Heart right ventricle (tissue), 16 donors: ENCODE data around the gene PVALB. TPM values are rescaled to one million over a fixed set of nuclear protein-coding genes. Genes with fewer than 3 reads are reported as not detected.

Source experiments
- ATAC-seq, 8 donors: fragments of 200-7000 bp; cut with Tn5 transposase; one replicate each; pipeline ENCODE4 v1.9.1; 2020; ENCODE audit warnings: mild to moderate bottlenecking in 8 of 8, moderate library complexity in 8 of 8, moderate number of reproducible peaks in 1 of 8
- DNase-seq, 2 donors: peaks; one replicate each; pipeline ENCODE4 v3.0.0-alpha.2; 2020
- H3K27ac ChIP-seq, 10 donors: fragments of 200-600 bp; sonication (generic) in 2 of 10; one replicate each; pipeline versions ENCODE4 v1.5.0 to v1.8.0; 2020 to 2022; ENCODE audit warnings: mild to moderate bottlenecking in 3 of 10
- H3K27me3 ChIP-seq, 7 donors: fragments of 200-600 bp; one replicate each; pipeline ENCODE4 v1.8.0; 2021 to 2022; ENCODE audit warnings: mild to moderate bottlenecking in 2 of 7
- H3K36me3 ChIP-seq, 9 donors: fragments of 200-600 bp; sonication (generic) in 1 of 9; one replicate each; pipeline versions ENCODE4 v1.5.0 to v1.8.0; 2020 to 2022; ENCODE audit warnings: mild to moderate bottlenecking in 2 of 9
- H3K4me1 ChIP-seq, 9 donors: fragments of 200-600 bp; sonication (generic) in 1 of 9; one replicate each; pipeline versions ENCODE4 v1.5.0 to v1.8.0; 2020 to 2022; ENCODE audit warnings: mild to moderate bottlenecking in 4 of 9
- H3K4me3 ChIP-seq, 10 donors: fragments of 200-600 bp; sonication (generic) in 2 of 10; one replicate each; pipeline versions ENCODE4 v1.5.0 to v1.8.0; 2020 to 2022; ENCODE audit warnings: mild to moderate bottlenecking in 7 of 10, moderate library complexity in 2 of 10
- H3K9me3 ChIP-seq, 11 donors: fragments of 200-600 bp in 10 of 11; sonication (generic) in 2 of 11; one replicate each; pipeline versions ENCODE4 v1.5.0 to v1.8.0; 2013 to 2022; ENCODE audit warnings: mild to moderate bottlenecking in 2 of 11, control low read depth in 1 of 11, moderate library complexity in 1 of 11
- CTCF ChIP-seq, 9 donors: fragments of 200-600 bp; sonication (generic) in 2 of 9; IDR thresholded peaks; one replicate each; pipeline versions ENCODE4 v1.5.0 to v1.8.0; 2021 to 2022; ENCODE audit warnings: antibody characterized with exemption in 9 of 9, mild to moderate bottlenecking in 5 of 9, moderate library complexity in 1 of 9
- WGBS, 2 donors: extraction: QIAGEN DNeasy Blood & Tissue Kit; methylation state at CpG; one replicate each; pipeline ENCODE4 v1.1.7; 2013; ENCODE audit warnings: inconsistent platforms in 1 of 2; 5-methylcytosine and 5-hydroxymethylcytosine counted together
- intact Hi-C, 10 donors: fragments of 100-400 bp; cut with DNase I; formaldehyde crosslinking; loops; one replicate each; pipeline versions ENCODE4 v1.11.1 to v1.14.2; 2022
- polyA plus RNA-seq, 2 donors: library from polyadenylated mRNA; stranded (reverse); fragments of 200-250 nt; gene quantifications; one replicate each; pipeline ENCODE4 v1.2.3, GENCODE V29; 2013
- total RNA-seq, 10 donors: library from RNA; stranded (reverse); fragmentation: NEBNext Ultra II Directional in 3 of 10; extraction: Animal tissue kit (Norgen Biotek cat#: 25700) in 3 of 10; gene quantifications; one replicate each; pipeline versions ENCODE4 v1.2.1 to v1.2.4, GENCODE V29; 2021 to 2023
- donor health status: Arrhythmogenic right ventricular cardiomyopathy.
- donor health status: ischemic (EF 13 %, LVEDD 7.1; RV severe dilation, severe dysfunction).
- donor health status: healthy with polysubstance abuse.
- donor health status: DM: no; HTN: yes; CAD: no.
- donor health status: DM: no; HTN: no; CAD: no.
- donor health status: ischemic (EF 25% LVEDD 6.9; RV normal size, moderate dysfunction).
- donor health status: ischemic (EF 25% LVEDD 5.7; RV mildly dilated, moderate dysfunction).
- donor health status: healthy.
- donor health status: DM: yes; HTN: yes; CAD: no.
- donor health status: Ischemic cardiomyopathy.
- donor health status: ischemic (EF 35%, LVEDD 5.7; RV mildly dilated, moderate dysfunction).
- donor health status: nonischemic (EF 11% LVEDD 7.7; RV severe dilation, severe dysfunction).
- donor health status: DM: yes; HTN: yes; CAD: no.
- donor health status: PGD.
- donor health status: ischemic (EF 29% LVEDD 5.4; RV normal size, mild dysfunction).
- donor health status: nonischemic (EF 23%, LVEDD 6.1; RV moderate dilation, normal function).

The PVALB gene
- total and polyA plus RNA-seq, 12 donors = not detected

- Histone ChIP-seq H3K4me3 (no peak overlapping the region), H3K4me1 (peaks cover 0 to 9% (median 0%) of the 10 kb centered on the region in 9 donors), H3K36me3 (no peaks in the 10 kb centered on the region), H3K27me3 (peaks cover 0 to 75% (median 43%) of the 10 kb centered on the region in 7 donors), H3K9me3 (no peaks in the 10 kb centered on the region), H3K27ac (no peak overlapping the region)
- intact Hi-C loops = no loop called here
- no peak for DNase-seq
- 82 to 87% methylated on average over 7 of the region's 7 CpGs for WGBS, 2 donors
- ATAC-seq = no peak
- TF ChIP-seq CTCF (IDR thresholded peaks at IDR 0.05) = no peak
These were observed 9.2 kb downstream of the PVALB start for GRCh38 chr22:36807627-36808026.

DNA sequence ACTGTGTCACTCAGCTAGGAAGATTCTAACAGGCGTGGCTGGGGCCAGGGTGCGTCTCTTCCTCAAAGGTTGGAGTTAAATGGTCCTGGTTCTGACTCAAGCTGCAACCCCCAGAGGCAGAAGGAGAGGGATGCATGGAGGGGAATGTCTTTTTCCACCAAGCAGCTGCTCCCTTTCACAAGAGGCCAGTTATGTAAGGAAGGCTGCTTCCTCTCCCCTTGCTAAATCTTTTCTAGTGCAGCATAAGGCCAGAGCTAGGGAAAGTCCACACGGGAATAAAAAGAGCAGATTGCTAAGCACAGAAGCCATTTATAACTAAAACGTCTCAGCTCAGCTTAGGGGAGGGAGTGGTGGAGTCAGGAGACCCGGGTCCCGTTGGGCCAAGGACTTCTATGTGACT lies 10.0 kb downstream of the PVALB start:
- no peak for DNase-seq
- Histone ChIP-seq H3K4me3 (no peak overlapping the region), H3K36me3 (no peaks in the 10 kb centered on the region), H3K9me3 (no peaks in the 10 kb centered on the region), H3K27me3 (peaks cover 0 to 73% (median 45%) of the 10 kb centered on the region in 7 donors), H3K27ac (no peak overlapping the region), H3K4me1 (peaks cover 0 to 9% (median 0%) of the 10 kb centered on the region in 9 donors)
- 47 to 48% methylated on average over 6 of the region's 6 CpGs for WGBS, 2 donors
- TF ChIP-seq CTCF (IDR thresholded peaks at IDR 0.05) = no peak
- intact Hi-C loops = no loop called here
- peak in 3 of 8 donors; percentile 38 to 58 (median 56) for ATAC-seq

- H3K9me3 ChIP-seq = no peaks in the 10 kb centered on the region
- DNase-seq (no peak), ATAC-seq (no peak)
- H3K36me3 ChIP-seq = no peaks in the 10 kb centered on the region
- peaks cover 0 to 66% (median 46%) of the 10 kb centered on the region in 7 donors for H3K27me3 ChIP-seq
- peaks cover 0 to 8% (median 0%) of the 10 kb centered on the region in 9 donors for H3K4me1 ChIP-seq
- 61 to 89% methylated on average over 1 of the region's 1 CpG for WGBS, 2 donors
- no peak overlapping the region for H3K4me3 ChIP-seq
- H3K27ac ChIP-seq = no peak overlapping the region
- TF ChIP-seq CTCF (IDR thresholded peaks at IDR 0.05) = no peak
- intact Hi-C loops = no loop called here
These were observed 13.5 kb downstream of the PVALB start for GRCh38 chr22:36803358-36803757.

GRCh38 chr22:36798674-36799066 lies 18.2 kb downstream of the PVALB start:
- no peaks in the 10 kb centered on the region for H3K4me1 ChIP-seq
- H3K9me3 ChIP-seq = no peaks in the 10 kb centered on the region
- H3K36me3 ChIP-seq = no peaks in the 10 kb centered on the region
- TF ChIP-seq CTCF (IDR thresholded peaks at IDR 0.05) = no peak
- intact Hi-C loops = no loop called here
- WGBS, 2 donors = 78 to 81% methylated on average over 11 of the region's 11 CpGs
- H3K27ac ChIP-seq = no peak overlapping the region
- H3K4me3 ChIP-seq = no peak overlapping the region
- no peak for DNase-seq
- H3K27me3 ChIP-seq = peaks cover 0 to 52% (median 20%) of the 10 kb centered on the region in 7 donors
- ATAC-seq = no peak
